ENCODE data around the gene WRAP73.

WRAP73 gene, protein sequence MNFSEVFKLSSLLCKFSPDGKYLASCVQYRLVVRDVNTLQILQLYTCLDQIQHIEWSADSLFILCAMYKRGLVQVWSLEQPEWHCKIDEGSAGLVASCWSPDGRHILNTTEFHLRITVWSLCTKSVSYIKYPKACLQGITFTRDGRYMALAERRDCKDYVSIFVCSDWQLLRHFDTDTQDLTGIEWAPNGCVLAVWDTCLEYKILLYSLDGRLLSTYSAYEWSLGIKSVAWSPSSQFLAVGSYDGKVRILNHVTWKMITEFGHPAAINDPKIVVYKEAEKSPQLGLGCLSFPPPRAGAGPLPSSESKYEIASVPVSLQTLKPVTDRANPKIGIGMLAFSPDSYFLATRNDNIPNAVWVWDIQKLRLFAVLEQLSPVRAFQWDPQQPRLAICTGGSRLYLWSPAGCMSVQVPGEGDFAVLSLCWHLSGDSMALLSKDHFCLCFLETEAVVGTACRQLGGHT

GRCh38 chr1:3649342-3650247 lies at the start of gene WRAP73:
Gene WRAP73 (minus strand): TSS chr1:3650103. CDS start chr1:3649999, 104 bp downstream.
- Histone ChIP-seq H3K27me3 (peaks cover 46% of the 10 kb centered on the region), H3K4me1 (ENCODE audit: control insufficient read depth in 1 of 2, insufficient read depth in 1 of 2, low read depth in 1 of 2, low read length in 1 of 2) (peaks cover 70 to 77% of the 10 kb centered on the region in 2 experiments), H3K9me3 (no peaks in the 10 kb centered on the region), H3K4me3 (ENCODE audit: low read depth in 1 of 2, low read length in 1 of 2) (peak within 1 kb of the TSS; percentile 89), H3K27ac (peak within 1 kb of the TSS; percentile 66), H3K36me3 (peaks cover 24% of the 10 kb centered on the region)
- TF ChIP-seq, protein P1, sequence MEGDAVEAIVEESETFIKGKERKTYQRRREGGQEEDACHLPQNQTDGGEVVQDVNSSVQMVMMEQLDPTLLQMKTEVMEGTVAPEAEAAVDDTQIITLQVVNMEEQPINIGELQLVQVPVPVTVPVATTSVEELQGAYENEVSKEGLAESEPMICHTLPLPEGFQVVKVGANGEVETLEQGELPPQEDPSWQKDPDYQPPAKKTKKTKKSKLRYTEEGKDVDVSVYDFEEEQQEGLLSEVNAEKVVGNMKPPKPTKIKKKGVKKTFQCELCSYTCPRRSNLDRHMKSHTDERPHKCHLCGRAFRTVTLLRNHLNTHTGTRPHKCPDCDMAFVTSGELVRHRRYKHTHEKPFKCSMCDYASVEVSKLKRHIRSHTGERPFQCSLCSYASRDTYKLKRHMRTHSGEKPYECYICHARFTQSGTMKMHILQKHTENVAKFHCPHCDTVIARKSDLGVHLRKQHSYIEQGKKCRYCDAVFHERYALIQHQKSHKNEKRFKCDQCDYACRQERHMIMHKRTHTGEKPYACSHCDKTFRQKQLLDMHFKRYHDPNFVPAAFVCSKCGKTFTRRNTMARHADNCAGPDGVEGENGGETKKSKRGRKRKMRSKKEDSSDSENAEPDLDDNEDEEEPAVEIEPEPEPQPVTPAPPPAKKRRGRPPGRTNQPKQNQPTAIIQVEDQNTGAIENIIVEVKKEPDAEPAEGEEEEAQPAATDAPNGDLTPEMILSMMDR (IDR thresholded peaks at IDR 0.05): peak; percentile 54

- TF ChIP-seq, protein P1 (IDR thresholded peaks at IDR 0.05): no peak
- Histone ChIP-seq H3K36me3 (no peaks in the 10 kb centered on the region), H3K9me3 (no peaks in the 10 kb centered on the region), H3K4me1 (ENCODE audit: control insufficient read depth in 1 of 2, insufficient read depth in 1 of 2, low read depth in 1 of 2, low read length in 1 of 2) (peaks cover 10 to 13% of the 10 kb centered on the region in 2 experiments), H3K27me3 (peaks cover 46% of the 10 kb centered on the region), H3K4me3 (ENCODE audit: low read depth in 1 of 2, low read length in 1 of 2) (no peak overlapping the region), H3K27ac (no peak overlapping the region)
These were observed 49.7 kb upstream of the WRAP73 start for GRCh38 chr1:3699596-3699995.

DNA sequence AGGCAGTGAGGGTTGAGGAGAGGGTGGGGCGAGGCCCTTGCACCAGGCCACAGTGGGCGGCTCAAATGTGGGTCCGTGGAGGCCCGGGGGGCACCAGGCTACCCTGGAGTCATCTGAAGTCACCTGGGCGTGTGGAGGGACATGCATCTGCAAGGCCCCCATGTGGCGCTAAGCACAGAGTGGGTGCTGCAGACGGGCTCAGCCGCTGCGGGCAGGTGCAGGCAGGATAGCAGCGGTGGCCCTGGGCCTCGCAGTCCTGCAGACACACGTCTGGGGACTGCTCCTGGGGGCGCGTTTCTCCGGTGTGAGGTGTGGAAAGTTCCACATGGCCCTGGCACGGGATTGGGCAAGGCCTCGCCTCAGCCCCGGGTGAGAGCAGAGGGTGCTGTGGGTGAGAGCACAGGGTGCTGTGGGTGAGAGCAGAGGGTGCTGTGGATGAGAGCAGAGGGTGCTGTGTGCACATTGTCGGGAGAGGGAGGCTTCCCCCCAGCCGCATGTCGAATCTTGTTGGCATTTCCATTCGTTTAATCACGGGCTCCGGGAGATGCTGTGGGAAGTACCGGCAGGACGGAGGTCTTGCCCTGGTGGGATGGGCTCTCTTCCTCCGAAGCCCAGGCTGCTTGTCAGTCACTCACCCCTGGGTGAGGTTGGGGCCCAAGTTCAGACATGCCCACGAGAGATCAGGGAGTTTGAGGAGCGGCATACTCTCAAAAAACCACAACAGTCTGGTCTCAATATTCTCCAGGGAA lies 48.9 kb upstream of the WRAP73 start:
- Histone ChIP-seq H3K4me1 (ENCODE audit: control insufficient read depth in 1 of 2, insufficient read depth in 1 of 2, low read depth in 1 of 2, low read length in 1 of 2) (peaks cover 5 to 8% of the 10 kb centered on the region in 2 experiments), H3K27me3 (peaks cover 38% of the 10 kb centered on the region), H3K4me3 (ENCODE audit: low read depth in 1 of 2, low read length in 1 of 2) (no peak overlapping the region), H3K27ac (no peak overlapping the region), H3K36me3 (no peaks in the 10 kb centered on the region), H3K9me3 (no peaks in the 10 kb centered on the region)
- TF ChIP-seq, protein P1 (IDR thresholded peaks at IDR 0.05): no peak

DNA sequence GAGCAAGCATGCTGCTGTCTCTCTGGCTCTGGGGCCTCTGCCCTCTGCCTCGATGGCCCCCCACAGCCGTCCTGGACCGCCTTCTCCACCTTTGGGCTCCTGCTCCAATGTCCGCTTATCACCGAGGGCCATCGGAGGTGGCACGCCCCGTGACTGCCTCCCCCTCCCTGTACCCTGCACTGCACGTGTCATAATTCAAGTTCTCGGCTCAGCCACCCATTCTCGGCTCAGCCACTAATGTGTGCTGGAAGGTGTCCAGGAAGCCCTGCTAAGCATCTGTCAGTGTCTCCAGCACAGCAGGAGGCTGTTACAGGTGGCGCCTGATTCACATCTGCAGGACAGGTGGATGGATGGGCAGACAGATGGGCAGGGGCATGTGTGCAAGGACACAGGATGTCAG lies 47.9 kb upstream of the WRAP73 start:
- TF ChIP-seq, protein P1 (IDR thresholded peaks at IDR 0.05): no peak
- Histone ChIP-seq H3K4me3 (ENCODE audit: low read depth in 1 of 2, low read length in 1 of 2) (no peak overlapping the region), H3K27me3 (peaks cover 29% of the 10 kb centered on the region), H3K27ac (no peak overlapping the region), H3K9me3 (no peaks in the 10 kb centered on the region), H3K36me3 (no peaks in the 10 kb centered on the region), H3K4me1 (ENCODE audit: control insufficient read depth in 1 of 2, insufficient read depth in 1 of 2, low read depth in 1 of 2, low read length in 1 of 2) (peaks cover 5 to 7% of the 10 kb centered on the region in 2 experiments)

- H3K27me3 ChIP-seq: peaks cover 29% of the 10 kb centered on the region
- H3K27ac ChIP-seq: no peak overlapping the region
- no peak overlapping the region for H3K4me3 ChIP-seq (ENCODE audit: low read depth in 1 of 2, low read length in 1 of 2)
- peaks cover 5 to 7% of the 10 kb centered on the region in 2 experiments for H3K4me1 ChIP-seq (ENCODE audit: control insufficient read depth in 1 of 2, insufficient read depth in 1 of 2, low read depth in 1 of 2, low read length in 1 of 2)
- no peaks in the 10 kb centered on the region for H3K9me3 ChIP-seq
- TF ChIP-seq, protein P1 (IDR thresholded peaks at IDR 0.05): no peak
- no peaks in the 10 kb centered on the region for H3K36me3 ChIP-seq
These were observed 47.2 kb upstream of the WRAP73 start for GRCh38 chr1:3697104-3697503.

Measured in neutrophil (primary cell).